HG02588 (cell line): ENCODE results near the gene PTPN6.

Experiments used
- ATAC-seq: cut with Tn5 transposase; IDR thresholded peaks from one replicate; pipeline ENCODE4 v1.9.1; 2021; ENCODE audit warnings: mild to moderate bottlenecking, moderate library complexity; ENCODE audit not compliant: unreplicated experiment

PTPN6 gene

GRCh38 chr12:6938353-6939190 is 12.6 kb upstream of the PTPN6 start:
- ATAC-seq: no peak

GRCh38 chr12:6939191-6939540 is 12.0 kb upstream of the PTPN6 start:
- ATAC-seq: no peak

GRCh38 chr12:6941267-6941666 is 9.9 kb upstream of the PTPN6 start:
- ATAC-seq: no peak

GRCh38 chr12:6941782-6942181 is 9.4 kb upstream of the PTPN6 start:
- ATAC-seq: no peak

GRCh38 chr12:6942331-6942665 is 8.9 kb upstream of the PTPN6 start:
- no peak for ATAC-seq

GRCh38 chr12:6943389-6943721 is 7.8 kb upstream of the PTPN6 start:
- ATAC-seq: peak; percentile 29

- peak; percentile 40 for ATAC-seq
These were observed 7.3 kb upstream of the PTPN6 start, which contains the start of the genes C12orf57 and RNU7-1 for GRCh38 chr12:6943722-6944380. Gene C12orf57, plus strand, starts transcription at chr12:6944022. Its CDS starts 100 bp downstream, at chr12:6944122. Gene RNU7-1, plus strand, starts transcription at chr12:6943816.

- peak; percentile 39 for ATAC-seq
These were observed 6.6 kb upstream of the PTPN6 start for GRCh38 chr12:6944381-6945186.

- ATAC-seq: no peak
These were observed 5.5 kb upstream of the PTPN6 start for GRCh38 chr12:6945613-6946012.

GRCh38 chr12:6946033-6946919 is 4.9 kb upstream of the PTPN6 start:
- ATAC-seq: no peak

GRCh38 chr12:6946920-6947374 is 4.2 kb upstream of the PTPN6 start:
- ATAC-seq: no peak

- no peak for ATAC-seq
These were observed 3.5 kb upstream of the PTPN6 start for GRCh38 chr12:6947615-6948014.

- ATAC-seq: no peak
These were observed 2.1 kb upstream of the PTPN6 start for GRCh38 chr12:6948873-6949594.

GRCh38 chr12:6950401-6950801 is 755 bp upstream of the PTPN6 start:
- ATAC-seq: no peak

GRCh38 chr12:6951551-6952120 is 480 bp downstream of the PTPN6 start:
- ATAC-seq: no peak

- no peak for ATAC-seq
These were observed 1.1 kb downstream of the PTPN6 start for GRCh38 chr12:6952121-6952862.

- no peak for ATAC-seq
These were observed 1.8 kb downstream of the PTPN6 start for GRCh38 chr12:6952863-6953441.

GRCh38 chr12:6953442-6954315 is 2.5 kb downstream of the PTPN6 start:
- ATAC-seq: peak; percentile 46
